ENCODE measurements around the gene OR4C45. TPM values are rescaled to one million over a fixed set of nuclear protein-coding genes. Genes with fewer than 3 reads are reported as not detected.
"Not testable (repeated sequence)": the region's sequence is repeated elsewhere in the genome, so short reads cannot be mapped to it uniquely, and the experiment has no call there.

OR4C45 gene
- total RNA-seq, 1 experiment from 2014 or later, result not detected

DNA sequence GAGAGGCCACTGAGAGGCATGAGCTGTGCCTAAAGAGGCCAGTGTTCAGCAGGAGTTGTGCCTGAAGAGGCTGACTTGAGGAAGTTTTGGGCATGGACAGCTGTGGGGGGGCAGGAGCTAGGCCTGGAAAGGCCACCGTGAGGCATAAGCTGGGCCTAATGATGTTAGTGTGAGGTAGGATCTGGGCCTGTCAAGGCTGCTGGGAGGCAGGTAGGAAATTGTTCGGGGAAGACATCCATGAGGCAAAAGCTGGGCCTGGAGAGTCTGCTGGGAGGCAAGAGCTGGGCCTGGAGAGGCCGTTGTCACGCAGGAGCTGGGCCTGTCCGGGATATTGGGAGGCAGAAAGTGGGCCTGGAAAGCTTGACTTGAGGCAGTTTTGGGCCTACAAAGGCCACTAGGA is 44.9 kb downstream of the OR4C45 start:
- TF ChIP-seq EZH2 (IDR thresholded peaks at IDR 0.05; ENCODE audit: low read length, unreplicated experiment) (no peak), CTCF (conservative IDR thresholded peaks at IDR 0.05; ENCODE audit: low read depth, low read length) (no peak), EZH2phosphoT487 (IDR thresholded peaks at IDR 0.05; ENCODE audit: borderline replicate concordance, low read length) (no peak)
- CTCF ChIA-PET, result no interaction called here
- Histone ChIP-seq H3K27me3 (ENCODE audit: low read length) (no peaks in the 10 kb centered on the region), H4K20me1 (ENCODE audit: low read length) (no peaks in the 10 kb centered on the region), H3K4me2 (ENCODE audit: low read length) (no peak overlapping the region), H3K4me1 (ENCODE audit: insufficient read depth, low read length) (no peaks in the 10 kb centered on the region), H3K9me2 (replicated peaks; ENCODE audit: low read length) (no peaks in the 10 kb centered on the region), H3K4me3 (ENCODE audit: low read length) (no peak overlapping the region), H3F3A (ENCODE audit: low read length, unreplicated experiment) (no peaks in the 10 kb centered on the region), H3K36me3 (ENCODE audit: low read depth, low read length) (no peaks in the 10 kb centered on the region), H2AFZ (ENCODE audit: low read length) (no peak overlapping the region), H3K9me3 (ENCODE audit: low read length) (no peaks in the 10 kb centered on the region), H3K9ac (ENCODE audit: low read length) (no peak overlapping the region), H3K79me2 (ENCODE audit: low read length) (no peaks in the 10 kb centered on the region), H3K27ac (ENCODE audit: low read length) (no peak overlapping the region)
- POLR2A ChIA-PET (ENCODE audit: unreplicated experiment), result no interaction called here
- no TSS peak for BruUV-seq (replicated peaks)
- intact Hi-C loops (cut with micrococcal nuclease), result no loop called here
- ATAC-seq, result no peak
- DNase-seq, result no peak

GRCh38 chr11:50078001-50078400 is 45.3 kb downstream of the OR4C45 start:
- CTCF ChIA-PET, result no interaction called here
- no peak overlapping the region for H3K4me2 ChIP-seq (ENCODE audit: low read length)
- H3K36me3 ChIP-seq (ENCODE audit: low read depth, low read length), result no peaks in the 10 kb centered on the region
- ATAC-seq (no peak), DNase-seq (no peak)
- H3K4me1 ChIP-seq (ENCODE audit: insufficient read depth, low read length), result no peaks in the 10 kb centered on the region
- no peaks in the 10 kb centered on the region for H3K27me3 ChIP-seq (ENCODE audit: low read length)
- H3K9me2 ChIP-seq (replicated peaks; ENCODE audit: low read length), result no peaks in the 10 kb centered on the region
- no peaks in the 10 kb centered on the region for H3F3A ChIP-seq (ENCODE audit: low read length, unreplicated experiment)
- no TSS peak for BruUV-seq (replicated peaks)
- no peaks in the 10 kb centered on the region for H4K20me1 ChIP-seq (ENCODE audit: low read length)
- no peak overlapping the region for H3K4me3 ChIP-seq (ENCODE audit: low read length)
- H3K79me2 ChIP-seq (ENCODE audit: low read length), result no peaks in the 10 kb centered on the region
- no peak overlapping the region for H3K27ac ChIP-seq (ENCODE audit: low read length)
- H3K9ac ChIP-seq (ENCODE audit: low read length), result no peak overlapping the region
- no peak for TF ChIP-seq EZH2 (IDR thresholded peaks at IDR 0.05; ENCODE audit: low read length, unreplicated experiment)
- TF ChIP-seq CTCF (conservative IDR thresholded peaks at IDR 0.05; ENCODE audit: low read depth, low read length), result no peak
- TF ChIP-seq EZH2phosphoT487 (IDR thresholded peaks at IDR 0.05; ENCODE audit: borderline replicate concordance, low read length), result no peak
- POLR2A ChIA-PET (ENCODE audit: unreplicated experiment), result no interaction called here
- no peaks in the 10 kb centered on the region for H3K9me3 ChIP-seq (ENCODE audit: low read length)
- intact Hi-C loops (cut with micrococcal nuclease), result no loop called here
- H2AFZ ChIP-seq (ENCODE audit: low read length), result no peak overlapping the region

DNA sequence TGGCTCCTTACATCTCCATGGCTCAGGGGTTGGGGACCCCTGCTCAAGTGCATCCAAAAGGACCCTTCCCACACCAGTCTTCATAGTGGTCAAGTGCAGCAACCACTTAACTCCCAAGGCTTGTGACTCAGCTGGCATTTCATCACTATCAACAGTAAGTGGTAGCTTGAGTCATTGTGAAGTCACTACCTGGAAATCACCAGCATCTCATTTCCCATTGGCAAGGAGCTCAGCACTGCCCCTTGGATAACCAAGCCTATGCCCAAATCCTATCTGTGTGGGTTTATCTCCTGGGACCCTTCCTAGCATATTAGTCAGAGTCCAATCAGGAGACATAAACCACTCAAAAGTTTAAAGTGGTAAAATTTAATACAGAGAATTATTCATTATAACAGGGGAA is 46.3 kb downstream of the OR4C45 start:
- H4K20me1 ChIP-seq (ENCODE audit: low read length); H3K27me3 ChIP-seq (ENCODE audit: low read length); H3K79me2 ChIP-seq (ENCODE audit: low read length); CTCF ChIA-PET; ATAC-seq; H2AFZ ChIP-seq (ENCODE audit: low read length); POLR2A ChIA-PET (ENCODE audit: unreplicated experiment); H3K4me2 ChIP-seq (ENCODE audit: low read length); H3K36me3 ChIP-seq (ENCODE audit: low read depth, low read length); H3K9me2 ChIP-seq (replicated peaks; ENCODE audit: low read length); H3K4me3 ChIP-seq (ENCODE audit: low read length); intact Hi-C loops (cut with micrococcal nuclease); BruUV-seq (replicated peaks); H3K9ac ChIP-seq (ENCODE audit: low read length); H3K4me1 ChIP-seq (ENCODE audit: insufficient read depth, low read length); H3F3A ChIP-seq (ENCODE audit: low read length, unreplicated experiment); H3K9me3 ChIP-seq (ENCODE audit: low read length); H3K27ac ChIP-seq (ENCODE audit: low read length): not testable (repeated sequence)
- DNase-seq, result peak; percentile 43

All from PC-3 (cell line).